ENCODE data around the gene ARHGEF28. TPM values are rescaled to one million over a fixed set of nuclear protein-coding genes. Genes with fewer than 3 reads are reported as not detected.

The ARHGEF28 gene
- polyA plus RNA-seq, 4 donors, result 44.1 to 53.1 (median 50.1) TPM

DNA sequence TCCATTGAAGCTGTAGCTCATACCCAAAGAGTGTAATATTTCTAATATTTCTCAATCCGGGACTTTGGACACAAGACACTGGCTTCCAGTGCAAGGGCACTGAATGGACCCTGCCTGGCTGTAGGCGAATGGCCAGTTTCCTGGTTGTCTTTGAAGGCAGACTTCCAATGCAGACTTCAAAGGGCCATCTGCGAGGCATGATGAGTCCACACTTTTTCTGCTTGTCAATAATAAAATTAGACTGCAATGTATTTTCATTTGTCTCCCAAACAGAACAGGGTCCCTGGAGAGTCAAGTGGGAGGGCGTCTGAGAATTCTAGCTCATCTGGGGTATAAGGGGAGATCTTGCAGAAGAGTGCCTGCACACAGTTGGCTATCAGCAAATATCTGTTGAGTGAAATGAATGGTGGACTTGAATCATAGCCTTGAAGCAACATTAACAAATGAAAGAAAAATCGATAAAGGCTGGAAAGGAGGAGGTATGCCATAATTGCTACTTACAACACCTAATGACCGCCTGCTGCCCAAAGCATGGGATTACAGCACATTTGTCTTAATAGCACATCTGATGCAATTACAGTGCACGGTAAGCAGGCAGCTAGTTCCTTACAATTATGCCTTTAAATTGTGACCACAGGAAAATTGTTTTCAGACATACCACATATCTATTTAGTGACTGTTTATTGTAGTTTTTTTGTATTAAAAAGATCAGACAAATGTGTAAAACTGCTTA, 137.5 kb downstream of the ARHGEF28 start:
- no peak for DNase-seq (ENCODE audit: low read depth in 4 of 4, low spot score in 3 of 4)

DNA sequence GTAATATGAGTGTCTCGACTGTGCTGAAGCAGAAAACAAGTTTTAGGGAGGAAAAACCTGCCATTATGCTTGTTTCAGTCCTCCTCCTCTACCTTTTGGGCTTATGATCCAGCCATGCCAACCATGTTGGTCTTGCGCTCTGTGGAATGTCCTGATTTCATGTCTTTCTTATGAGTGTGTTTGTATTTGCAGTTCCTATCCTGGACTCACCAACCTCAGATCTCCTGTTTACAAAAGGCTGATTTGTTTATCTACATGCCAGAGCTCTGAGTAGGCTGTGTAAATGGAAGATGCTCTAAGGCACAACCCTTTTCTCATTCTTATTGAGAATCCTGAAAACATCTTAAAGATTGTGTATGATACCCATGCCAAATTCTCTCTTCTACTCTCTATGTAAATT, 138.6 kb downstream of the ARHGEF28 start:
- no peak for DNase-seq (ENCODE audit: low read depth in 4 of 4, low spot score in 3 of 4)

DNA sequence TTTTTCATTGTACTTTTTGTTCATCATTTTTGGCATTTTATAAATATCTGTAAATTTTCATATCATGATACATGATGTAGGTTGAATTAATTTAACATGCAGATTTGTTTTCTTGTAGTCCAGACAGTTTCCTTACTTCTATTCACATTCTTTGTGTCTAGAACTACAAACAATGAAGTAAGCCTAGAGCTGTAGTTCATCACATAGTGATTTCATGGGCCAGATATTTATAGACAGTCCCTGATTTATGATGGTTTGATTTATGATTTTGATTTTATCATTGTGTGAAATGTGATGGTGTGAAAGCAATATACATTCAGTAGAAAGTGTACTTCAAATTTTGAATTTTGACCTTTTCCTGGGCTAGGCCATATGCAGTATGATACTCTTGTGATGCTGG, 139.0 kb downstream of the ARHGEF28 start:
- no peak for DNase-seq (ENCODE audit: low read depth in 4 of 4, low spot score in 3 of 4)

DNA sequence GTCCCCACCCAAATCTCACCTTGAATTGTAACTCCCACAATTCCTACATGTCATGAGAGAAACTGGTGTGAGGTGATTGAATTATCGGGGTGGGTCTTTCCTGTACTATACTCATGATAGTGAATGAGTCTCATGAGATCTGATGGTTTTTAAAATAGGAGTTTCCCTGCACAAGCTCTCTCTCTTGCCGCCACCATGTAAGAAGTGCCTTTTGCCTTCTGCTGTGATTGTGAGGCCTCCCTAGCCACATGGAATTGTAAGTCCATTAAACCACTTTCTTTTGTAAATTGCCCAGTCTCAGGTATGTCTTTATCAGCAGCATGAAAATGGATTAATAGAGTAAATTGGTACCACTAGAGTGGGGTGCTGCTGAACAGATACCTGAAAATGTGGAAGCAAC, 140.9 kb downstream of the ARHGEF28 start:
- no peak for DNase-seq (ENCODE audit: low read depth in 4 of 4, low spot score in 3 of 4)

DNA sequence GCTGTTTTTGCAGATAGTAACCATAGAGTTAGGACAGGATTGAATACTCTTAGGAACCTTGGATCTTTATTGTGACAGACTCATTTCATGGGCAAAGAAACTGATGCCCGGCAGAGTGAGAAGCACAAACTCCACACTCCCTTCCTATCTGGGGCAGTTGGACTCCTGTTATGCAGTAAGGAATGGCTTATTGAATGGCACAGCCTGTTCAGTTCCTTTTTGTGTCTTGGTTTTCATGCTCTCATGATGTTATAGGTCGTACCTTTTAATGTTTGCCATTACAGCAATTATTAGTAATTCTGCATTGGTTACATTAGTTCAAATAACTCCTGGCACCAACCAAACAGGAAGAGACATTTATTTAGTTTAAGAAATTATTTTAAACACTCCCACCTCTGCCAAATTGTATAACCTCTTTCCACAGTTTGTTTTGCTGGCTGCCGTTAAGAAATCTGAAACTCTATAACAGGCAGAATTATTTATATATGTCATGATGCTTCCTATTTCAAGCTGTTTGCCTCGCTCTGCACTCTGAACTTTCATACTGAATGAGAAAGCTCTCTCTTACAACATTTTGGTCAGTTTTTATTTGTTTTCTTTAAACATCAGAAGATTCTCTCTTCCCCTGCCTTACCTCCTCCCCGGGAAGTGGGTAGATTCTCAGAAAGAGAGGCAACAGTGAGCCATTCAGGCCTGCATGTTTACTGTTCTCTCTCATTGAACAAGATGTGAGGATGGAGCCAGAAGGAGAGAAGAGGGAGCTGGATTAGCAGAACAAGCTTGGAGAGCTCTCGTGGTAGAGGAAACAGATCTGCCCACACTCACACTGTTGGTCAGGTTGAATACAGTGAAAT, 144.4 kb downstream of the ARHGEF28 start:
- DNase-seq (ENCODE audit: low read depth in 4 of 4, low spot score in 3 of 4), result no peak

DNA sequence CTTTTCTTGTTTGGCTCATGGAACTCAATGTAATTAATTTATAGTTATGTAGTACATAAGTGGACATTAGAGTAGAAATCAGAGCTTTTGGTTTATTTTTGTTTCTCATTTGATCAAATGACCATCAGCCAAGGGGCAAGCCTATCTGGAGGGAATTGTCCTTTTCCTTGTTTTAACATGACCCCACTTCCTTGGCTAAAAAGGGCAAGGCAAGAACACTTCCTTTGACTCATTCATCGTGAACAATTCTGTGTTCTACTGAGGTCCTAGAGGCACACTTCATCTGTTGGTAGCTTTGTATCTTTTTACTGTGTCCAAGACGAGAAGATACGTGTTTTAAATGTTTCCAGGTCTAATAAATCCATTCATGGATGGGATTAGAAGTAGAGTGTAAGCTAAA, 148.9 kb downstream of the ARHGEF28 start:
- DNase-seq (ENCODE audit: low read depth in 4 of 4, low spot score in 3 of 4), result no peak

DNA sequence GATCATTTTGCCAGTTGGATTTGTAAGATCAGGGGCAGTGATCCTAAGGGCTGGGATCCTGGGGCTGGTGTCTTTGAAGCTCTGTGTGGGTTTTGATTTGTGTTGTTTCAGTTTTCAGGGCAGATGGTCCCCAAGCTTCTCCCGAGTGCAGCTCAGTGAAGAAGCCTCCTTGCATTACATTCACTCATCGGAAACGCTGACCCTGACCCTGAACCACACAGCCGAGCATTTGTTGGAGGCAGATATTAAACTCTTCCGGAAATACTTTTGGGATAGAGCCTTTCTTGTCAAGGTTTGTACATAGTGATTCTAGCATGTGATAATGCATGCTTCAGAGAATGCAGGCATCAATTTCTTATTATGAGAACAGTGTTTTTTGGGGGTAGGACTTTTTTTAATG, 150.4 kb downstream of the ARHGEF28 start:
- DNase-seq (ENCODE audit: low read depth in 4 of 4, low spot score in 3 of 4), result no peak

DNA sequence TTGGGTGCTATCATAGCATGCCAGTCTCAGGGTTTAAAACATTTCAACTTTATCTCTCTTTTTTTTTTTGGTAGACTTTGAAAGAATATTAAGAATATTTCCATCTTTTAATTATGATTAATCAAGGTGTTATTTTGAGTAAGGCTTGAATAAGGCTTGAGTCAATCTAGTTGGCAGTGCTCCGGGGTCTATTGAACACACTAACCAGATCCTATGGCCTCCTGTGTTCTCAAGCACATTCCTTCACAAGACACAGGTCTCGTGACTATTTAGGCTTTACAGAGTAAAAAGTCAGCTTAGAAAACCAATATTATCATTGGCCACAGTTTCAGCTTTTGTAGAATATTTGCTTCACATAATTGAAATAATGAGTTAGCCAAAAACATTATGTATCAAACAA, 151.2 kb downstream of the ARHGEF28 start:
- no peak for DNase-seq (ENCODE audit: low read depth in 4 of 4, low spot score in 3 of 4)

DNA sequence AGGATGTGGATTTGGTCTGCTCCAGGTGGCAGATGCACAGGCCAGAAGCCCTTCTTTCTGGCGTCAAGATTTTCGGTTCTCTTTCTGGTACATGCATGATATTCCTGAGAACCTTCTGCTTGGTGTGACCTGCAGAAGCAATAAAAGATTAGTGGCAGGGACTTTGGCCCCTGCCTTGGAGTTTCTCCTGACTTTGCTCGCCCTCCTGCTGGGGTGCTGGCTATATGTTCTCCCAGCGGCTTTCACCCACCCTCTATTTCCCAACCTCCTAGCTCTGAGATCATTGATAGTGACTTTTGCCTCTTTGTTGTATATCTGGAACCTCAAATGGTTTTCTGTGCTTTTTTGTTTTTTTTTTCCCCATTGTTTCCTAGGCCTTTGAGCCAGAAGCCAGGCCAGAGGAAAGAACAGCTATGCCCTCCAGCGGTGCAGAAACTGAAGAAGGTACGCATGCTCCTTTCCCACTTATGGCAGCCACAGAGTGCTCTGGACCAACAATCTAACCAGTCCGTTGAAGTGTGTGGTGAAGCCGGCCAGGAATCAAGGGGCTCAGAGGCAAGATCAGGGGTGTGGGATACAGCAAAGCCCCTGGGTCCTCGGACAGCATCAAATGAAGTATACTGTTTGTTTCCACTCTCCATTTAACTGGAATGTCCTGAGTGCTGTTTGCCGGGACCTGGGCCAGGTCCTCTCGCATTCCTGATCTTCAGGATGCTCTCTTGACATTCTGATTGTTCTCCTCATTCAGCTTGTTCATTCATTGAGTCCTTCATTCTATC, 154.5 kb downstream of the ARHGEF28 start:
- no peak for DNase-seq (ENCODE audit: low read depth in 4 of 4, low spot score in 3 of 4)

DNA sequence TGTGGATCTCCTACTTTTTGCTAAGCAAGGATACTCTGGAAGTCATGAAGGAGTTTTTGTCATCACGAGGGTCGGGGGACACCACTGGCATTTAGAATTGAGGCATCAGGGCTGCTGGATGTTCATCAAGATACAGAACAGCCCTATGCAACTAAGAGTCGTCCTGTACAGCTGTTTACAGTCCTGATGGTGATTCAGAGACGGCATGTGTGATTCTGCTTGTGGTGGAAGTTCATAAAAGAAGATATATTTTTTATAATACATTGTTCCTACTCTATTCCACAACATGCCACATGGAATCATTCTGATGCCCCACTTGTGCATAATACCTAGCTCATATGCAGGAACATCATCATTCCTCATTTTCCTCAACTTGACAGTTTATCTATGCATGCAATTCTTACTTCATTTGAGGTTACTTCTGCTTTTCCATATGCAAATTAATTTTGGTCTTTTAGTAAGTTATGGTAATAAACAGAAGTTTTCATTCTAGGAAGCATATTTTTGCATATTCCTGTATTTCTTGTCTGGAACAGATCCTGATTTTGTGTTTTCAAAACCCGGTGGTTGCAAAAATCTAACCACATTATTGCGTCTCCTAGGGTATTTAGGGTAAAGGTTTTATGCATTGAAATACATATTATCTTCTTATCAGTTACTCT, 155.2 kb downstream of the ARHGEF28 start:
- no peak for DNase-seq (ENCODE audit: low read depth in 4 of 4, low spot score in 3 of 4)

DNA sequence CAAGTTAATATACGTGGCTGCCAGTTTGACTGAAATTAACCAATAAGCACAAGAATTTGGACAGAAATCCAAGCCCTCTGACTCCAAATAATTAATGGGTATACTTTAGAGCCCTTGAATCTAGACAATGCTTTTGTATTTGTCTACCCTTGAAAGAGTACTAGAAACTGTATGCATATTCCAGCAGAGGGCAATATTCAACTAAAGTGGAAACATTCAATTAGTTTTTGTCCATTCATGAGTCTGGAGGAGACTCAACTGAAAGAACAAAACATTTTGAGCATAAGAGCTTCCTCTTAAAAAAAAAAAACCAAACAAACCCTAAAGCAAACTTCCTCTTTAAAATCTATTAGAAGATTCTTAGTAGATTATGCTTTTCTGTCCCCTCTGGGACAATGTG, 157.8 kb downstream of the ARHGEF28 start:
- DNase-seq (ENCODE audit: low read depth in 4 of 4, low spot score in 3 of 4), result no peak

DNA sequence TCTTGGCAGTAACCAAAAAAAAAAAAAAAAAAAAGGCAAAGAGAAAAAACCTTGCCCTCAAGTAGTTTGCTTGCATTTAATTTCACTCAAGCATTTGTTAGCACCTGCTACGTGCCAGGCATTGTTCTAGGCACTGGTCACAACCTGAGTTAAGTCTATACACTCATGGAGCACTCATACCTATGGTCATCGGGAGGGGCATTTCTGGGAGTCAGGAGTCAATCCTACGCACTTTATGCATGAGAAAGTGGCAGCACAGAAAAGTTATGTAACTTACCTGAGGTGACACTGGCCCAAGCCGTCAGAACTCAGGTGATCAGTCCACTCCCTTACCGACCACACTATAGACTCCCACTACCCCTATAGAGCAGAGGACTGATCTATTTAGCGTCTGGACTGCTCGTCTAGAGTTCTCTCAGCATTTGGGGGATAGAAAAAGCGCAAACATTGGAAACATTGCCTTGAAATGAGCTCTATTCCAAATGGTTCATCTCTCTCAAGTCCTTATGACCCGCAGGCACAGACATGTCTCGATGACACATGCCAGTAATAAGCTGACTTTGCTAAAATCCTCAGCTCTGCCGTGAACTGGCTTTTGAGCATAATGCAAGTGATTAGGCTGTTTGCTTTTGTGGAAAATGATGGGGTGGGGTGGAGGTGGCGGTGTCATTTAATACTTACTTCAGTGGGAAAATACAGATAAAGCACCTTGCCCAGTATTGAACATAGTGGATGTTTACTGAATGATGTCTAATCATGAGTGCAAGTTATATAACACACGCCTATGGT, 160.2 kb downstream of the ARHGEF28 start:
- DNase-seq (ENCODE audit: low read depth in 4 of 4, low spot score in 3 of 4), result no peak

DNA sequence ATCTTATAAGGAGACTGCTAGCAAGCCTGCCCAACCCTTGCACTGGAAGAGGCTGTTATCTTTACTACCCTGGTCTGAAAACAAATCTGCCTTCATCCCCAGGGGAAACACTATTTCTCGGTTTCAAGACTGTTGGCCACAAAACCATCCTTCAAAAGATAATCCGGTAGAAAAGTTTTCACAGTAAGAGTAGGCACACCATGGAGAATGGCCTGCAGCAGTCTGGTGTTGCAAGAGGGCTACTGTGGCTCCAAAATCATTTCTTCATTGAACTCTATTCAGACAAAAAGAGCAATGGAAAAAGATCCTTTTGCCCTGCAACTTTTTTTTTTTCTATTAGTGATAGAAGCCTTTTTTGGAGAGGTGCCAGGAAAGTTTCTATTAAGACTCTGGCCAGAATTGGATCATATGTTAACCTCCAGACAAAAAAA, 163.9 kb downstream of the ARHGEF28 start:
- no peak for DNase-seq (ENCODE audit: low read depth in 4 of 4, low spot score in 3 of 4)

DNA sequence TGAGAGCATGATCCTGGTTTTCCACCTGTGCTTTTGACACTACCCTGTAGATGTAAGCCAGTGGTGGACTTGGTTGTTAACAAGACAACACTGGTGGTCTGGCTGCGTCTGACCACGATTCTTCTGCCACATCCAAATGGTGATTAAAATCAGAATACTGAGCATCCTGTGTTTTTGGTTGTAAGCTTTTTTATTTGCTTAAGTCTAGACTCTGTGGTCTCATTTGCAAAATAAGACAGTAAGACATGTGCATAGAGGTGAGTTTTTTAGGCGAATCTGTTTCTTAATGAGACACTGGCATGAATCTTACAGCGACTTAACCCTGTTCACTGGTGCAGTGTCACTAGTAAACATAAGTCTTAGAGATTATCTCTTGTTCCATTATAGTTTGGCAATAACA, 165.4 kb downstream of the ARHGEF28 start:
- no peak for DNase-seq (ENCODE audit: low read depth in 4 of 4, low spot score in 3 of 4)

DNA sequence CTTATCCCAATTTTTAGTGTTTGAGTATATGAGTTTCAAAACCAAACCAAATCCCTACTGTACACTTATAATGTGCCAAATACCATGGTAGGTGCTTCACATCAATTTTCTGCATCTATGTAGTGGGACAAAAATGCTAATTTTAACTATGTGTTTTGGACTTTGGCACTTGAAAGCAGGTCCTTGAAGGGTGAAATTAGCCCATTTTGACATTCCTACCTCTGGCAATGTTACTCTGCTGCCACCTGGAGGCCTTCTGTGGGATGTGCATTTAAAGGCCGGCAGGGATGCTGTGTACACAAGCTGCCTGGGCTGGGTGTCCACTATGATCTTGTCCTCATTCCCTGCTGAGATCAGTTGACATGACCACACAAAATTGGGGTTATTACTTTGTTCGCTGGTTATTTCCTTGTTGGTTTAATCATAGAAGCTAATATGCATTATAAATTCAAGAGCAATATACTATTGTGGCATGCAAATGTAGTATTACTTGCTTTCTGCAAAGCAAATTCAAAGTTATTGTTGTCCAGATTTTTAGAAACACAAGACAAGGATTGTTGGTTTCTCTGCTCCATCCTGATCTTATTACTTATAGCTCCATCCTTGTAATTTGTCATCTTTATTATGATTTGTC, 166.8 kb downstream of the ARHGEF28 start:
- peak in 3 of 4 donors; percentile 61 to 73 (median 63) for DNase-seq (ENCODE audit: low read depth in 4 of 4, low spot score in 3 of 4)

DNA sequence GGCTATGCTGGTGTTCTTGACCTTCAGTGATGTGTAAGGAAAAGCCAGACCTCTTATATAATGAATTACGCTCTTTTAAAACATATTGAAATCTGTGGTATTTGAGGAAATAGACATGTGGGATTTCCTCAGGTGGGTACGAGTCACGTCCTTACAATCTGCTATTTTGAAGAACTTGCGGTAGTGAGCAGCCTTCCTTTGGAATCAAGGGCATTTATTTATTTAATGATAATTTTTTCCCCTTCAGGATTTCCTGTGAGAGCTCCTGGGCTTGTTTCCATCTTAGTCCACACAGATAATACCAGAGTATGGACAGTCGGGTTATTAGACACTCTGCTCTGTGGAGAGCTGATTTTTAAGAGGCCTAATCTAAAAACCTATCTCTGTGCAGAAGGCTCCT, 167.9 kb downstream of the ARHGEF28 start:
- no peak for DNase-seq (ENCODE audit: low read depth in 4 of 4, low spot score in 3 of 4)

DNA sequence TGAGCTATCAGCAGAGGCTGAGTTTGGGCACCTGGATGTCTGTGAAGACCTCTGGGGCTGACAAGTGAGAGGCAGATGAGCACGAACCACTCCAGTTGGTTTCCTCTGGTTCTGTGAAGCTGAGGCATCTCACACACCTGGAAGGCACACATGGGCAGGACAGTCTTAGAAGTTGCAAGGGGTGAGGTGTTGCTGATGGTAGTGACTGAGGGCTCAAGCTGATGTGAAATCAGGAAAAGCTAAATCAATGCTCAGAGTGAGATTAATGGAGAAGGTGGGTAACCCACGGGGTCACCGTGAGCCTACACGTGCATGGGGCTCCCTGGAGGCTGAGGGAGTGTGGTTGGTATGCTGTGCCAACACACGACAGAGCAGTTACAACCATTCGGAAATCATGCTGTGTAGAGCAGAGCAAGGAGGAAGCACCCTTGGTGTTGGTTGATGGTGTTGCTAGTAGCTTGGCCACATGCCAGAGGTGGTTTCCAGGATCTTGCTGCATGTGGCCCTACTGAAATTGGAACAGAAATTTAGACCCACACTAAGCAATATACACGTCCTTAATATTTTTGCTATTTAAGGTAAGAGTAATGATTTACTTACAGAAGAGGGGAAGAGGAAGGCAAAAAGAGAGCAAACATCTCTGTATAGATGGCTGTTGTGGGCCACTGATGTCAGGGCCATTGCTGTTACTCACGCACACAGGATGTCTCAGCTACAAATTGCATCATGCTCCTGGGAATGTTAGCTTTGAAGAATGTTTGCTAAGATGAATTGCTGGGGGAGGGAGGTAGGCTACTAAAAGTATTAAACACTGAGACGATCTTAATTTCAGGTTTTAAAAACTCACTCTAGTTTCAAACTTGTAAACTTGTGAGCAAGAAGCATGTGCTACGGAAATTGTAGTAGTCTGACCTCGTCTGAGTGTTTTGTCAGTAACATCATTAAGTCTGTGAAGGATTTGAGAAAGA, 170.5 kb downstream of the ARHGEF28 start:
- DNase-seq (ENCODE audit: low read depth in 4 of 4, low spot score in 3 of 4), result no peak

DNA sequence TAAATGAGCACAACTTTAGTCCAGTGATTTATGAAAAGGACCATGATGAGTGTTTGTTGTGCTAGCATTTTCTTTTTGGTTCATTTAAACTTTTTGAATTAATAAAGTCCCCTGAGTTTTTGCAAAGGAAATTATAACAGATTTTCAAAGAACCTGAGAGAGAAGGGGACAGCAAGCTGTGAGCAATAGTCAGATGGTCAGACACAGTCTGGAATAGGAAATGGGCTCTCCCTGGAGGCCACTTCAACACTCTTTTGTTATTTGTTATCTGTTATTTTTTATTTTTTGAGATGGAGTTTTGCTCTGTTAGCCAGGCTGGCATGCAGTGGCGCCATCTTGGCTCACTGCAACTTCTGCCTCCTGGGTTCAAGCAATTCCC, 171.1 kb downstream of the ARHGEF28 start:
- DNase-seq (ENCODE audit: low read depth in 4 of 4, low spot score in 3 of 4), result no peak

All from right renal pelvis (tissue), 4 donors.